ENCODE data around the gene SMIM20.
"Not testable (repeated sequence)": the region's sequence is repeated elsewhere in the genome, so short reads cannot be mapped to it uniquely, and the experiment has no call there.

The SMIM20 gene

GRCh38 chr4:25892796-25893195, 21.2 kb upstream of the SMIM20 start:
- DNase-seq: no peak

GRCh38 chr4:25896776-25897539, 17.1 kb upstream of the SMIM20 start:
- DNase-seq: no peak

GRCh38 chr4:25900310-25900709, 13.7 kb upstream of the SMIM20 start:
- DNase-seq: peak; percentile 46

GRCh38 chr4:25901030-25901430, 13.0 kb upstream of the SMIM20 start:
- DNase-seq: no peak

GRCh38 chr4:25903900-25904747, 9.9 kb upstream of the SMIM20 start:
- peak; percentile 13 for DNase-seq

GRCh38 chr4:25904748-25905082, 9.3 kb upstream of the SMIM20 start:
- DNase-seq: no peak

- DNase-seq: no peak
Observed at GRCh38 chr4:25905371-25905770, 8.6 kb upstream of the SMIM20 start.

GRCh38 chr4:25906113-25906512, 7.9 kb upstream of the SMIM20 start:
- not testable (repeated sequence) for DNase-seq

GRCh38 chr4:25908491-25908901, 5.5 kb upstream of the SMIM20 start:
- DNase-seq: peak; percentile 64

- DNase-seq: no peak
Observed at GRCh38 chr4:25911356-25911755, 2.7 kb upstream of the SMIM20 start.

GRCh38 chr4:25913056-25913850, 767 bp upstream of the SMIM20 start:
- no peak for DNase-seq

- DNase-seq: no peak
Observed at GRCh38 chr4:25914670-25915352, 791 bp downstream of the SMIM20 start.

- no peak for DNase-seq
Observed at GRCh38 chr4:25915353-25915705, 1.3 kb downstream of the SMIM20 start.

GRCh38 chr4:25916870-25917269, 2.9 kb downstream of the SMIM20 start:
- DNase-seq: no peak

- DNase-seq: no peak
Observed at GRCh38 chr4:25919676-25920075, 5.7 kb downstream of the SMIM20 start.

GRCh38 chr4:25921922-25922321, 7.9 kb downstream of the SMIM20 start:
- DNase-seq: no peak

- DNase-seq: no peak
Observed at GRCh38 chr4:25922812-25923369, 8.9 kb downstream of the SMIM20 start.

GRCh38 chr4:25923745-25924144, 9.7 kb downstream of the SMIM20 start:
- no peak for DNase-seq

GRCh38 chr4:25925486-25926201, 11.6 kb downstream of the SMIM20 start:
- peak; percentile 65 for DNase-seq

- DNase-seq: no peak
Observed at GRCh38 chr4:25926462-25926861, 12.4 kb downstream of the SMIM20 start.

GRCh38 chr4:25927361-25928195, 13.6 kb downstream of the SMIM20 start:
- no peak for DNase-seq

Data from suppressor macrophage treated with lipopolysaccharide for 4 hours (primary cell).